Upper lobe of right lung (tissue), 1 donor: ENCODE data around the gene TNNT2. TPM values are rescaled to one million over a fixed set of nuclear protein-coding genes. Genes with fewer than 3 reads are reported as not detected.

Experiments
- ATAC-seq: fragments of 200-7000 bp; cut with Tn5 transposase; one replicate; pipeline ENCODE4 v1.9.1; 2020; ENCODE audit warnings: mild to moderate bottlenecking, moderate library complexity
- DNase-seq: peaks from one replicate; pipeline ENCODE4 v3.0.0-alpha.2; 2020
- H3K27ac ChIP-seq: fragments of 200-600 bp; one replicate; pipeline ENCODE4 v1.8.0; 2022
- H3K27me3 ChIP-seq: fragments of 200-600 bp; one replicate; pipeline ENCODE4 v1.8.0; 2022; ENCODE audit warnings: mild to moderate bottlenecking
- H3K36me3 ChIP-seq: fragments of 200-600 bp; one replicate; pipeline ENCODE4 v1.8.0; 2022
- H3K4me1 ChIP-seq: fragments of 200-600 bp; one replicate; pipeline ENCODE4 v1.8.0; 2022
- H3K4me3 ChIP-seq: fragments of 200-600 bp; one replicate; pipeline ENCODE4 v1.8.0; 2022; ENCODE audit warnings: mild to moderate bottlenecking
- H3K9me3 ChIP-seq: fragments of 200-600 bp; one replicate; pipeline ENCODE4 v1.8.0; 2022
- intact Hi-C: fragments of 100-400 bp; cut with DNase I; formaldehyde crosslinking; loops from one replicate; pipeline ENCODE4 v1.11.0; 2022
- total RNA-seq: library from RNA; stranded (reverse); fragmentation: NEBNext Ultra II Directional; extraction: Animal tissue kit (Norgen Biotek cat#: 25700); gene quantifications from one replicate; pipeline ENCODE4 v1.2.1, GENCODE V29; 2021
- TF ChIP-seq, protein P1 (sequence below): fragments of 200-600 bp; IDR thresholded peaks from one replicate; pipeline ENCODE4 v1.8.0; 2022; ENCODE audit warnings: antibody characterized with exemption
- donor health status: DM: no; HTN: yes; CAD: no; lungs with severe emphysema.

TNNT2 gene
- total RNA-seq, 1 donor from 2014 or later, result 6.4 TPM

DNA sequence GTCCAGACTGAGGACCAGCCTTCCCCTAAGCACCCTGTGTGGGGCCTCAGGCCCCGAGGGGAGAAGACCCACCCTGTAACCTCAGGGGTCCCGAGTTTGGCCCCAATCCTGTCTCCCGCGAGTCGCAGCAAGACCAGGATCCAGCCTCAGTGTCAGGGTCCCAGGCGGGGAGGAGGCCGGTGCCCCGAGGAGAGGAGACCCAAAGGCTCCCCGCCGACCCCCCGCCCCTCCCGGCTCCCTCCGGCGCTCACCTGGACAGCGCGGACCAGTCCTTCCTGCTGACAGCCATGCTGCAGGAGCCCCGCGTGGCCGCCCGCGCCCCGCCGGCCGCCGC is 21.5 kb upstream of the TNNT2 start, which contains the start of gene LAD1:
LAD1 (minus strand) TSS at position 307 of the 334 bp plus-strand sequence; CDS start at position 289, 18 bp downstream.
- H3K36me3 ChIP-seq, result no peaks in the 10 kb centered on the region
- H3K27ac ChIP-seq, result peak within 1 kb of the TSS; percentile 65
- DNase-seq, result no peak
- intact Hi-C loops, result no loop called here
- H3K4me1 ChIP-seq, result peaks cover 8% of the 10 kb centered on the region
- peak within 1 kb of the TSS; percentile 41 for H3K4me3 ChIP-seq
- H3K9me3 ChIP-seq, result no peaks in the 10 kb centered on the region
- H3K27me3 ChIP-seq, result peaks cover 23% of the 10 kb centered on the region
- TF ChIP-seq, protein P1, sequence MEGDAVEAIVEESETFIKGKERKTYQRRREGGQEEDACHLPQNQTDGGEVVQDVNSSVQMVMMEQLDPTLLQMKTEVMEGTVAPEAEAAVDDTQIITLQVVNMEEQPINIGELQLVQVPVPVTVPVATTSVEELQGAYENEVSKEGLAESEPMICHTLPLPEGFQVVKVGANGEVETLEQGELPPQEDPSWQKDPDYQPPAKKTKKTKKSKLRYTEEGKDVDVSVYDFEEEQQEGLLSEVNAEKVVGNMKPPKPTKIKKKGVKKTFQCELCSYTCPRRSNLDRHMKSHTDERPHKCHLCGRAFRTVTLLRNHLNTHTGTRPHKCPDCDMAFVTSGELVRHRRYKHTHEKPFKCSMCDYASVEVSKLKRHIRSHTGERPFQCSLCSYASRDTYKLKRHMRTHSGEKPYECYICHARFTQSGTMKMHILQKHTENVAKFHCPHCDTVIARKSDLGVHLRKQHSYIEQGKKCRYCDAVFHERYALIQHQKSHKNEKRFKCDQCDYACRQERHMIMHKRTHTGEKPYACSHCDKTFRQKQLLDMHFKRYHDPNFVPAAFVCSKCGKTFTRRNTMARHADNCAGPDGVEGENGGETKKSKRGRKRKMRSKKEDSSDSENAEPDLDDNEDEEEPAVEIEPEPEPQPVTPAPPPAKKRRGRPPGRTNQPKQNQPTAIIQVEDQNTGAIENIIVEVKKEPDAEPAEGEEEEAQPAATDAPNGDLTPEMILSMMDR, result no peak
- ATAC-seq, result no peak

DNA sequence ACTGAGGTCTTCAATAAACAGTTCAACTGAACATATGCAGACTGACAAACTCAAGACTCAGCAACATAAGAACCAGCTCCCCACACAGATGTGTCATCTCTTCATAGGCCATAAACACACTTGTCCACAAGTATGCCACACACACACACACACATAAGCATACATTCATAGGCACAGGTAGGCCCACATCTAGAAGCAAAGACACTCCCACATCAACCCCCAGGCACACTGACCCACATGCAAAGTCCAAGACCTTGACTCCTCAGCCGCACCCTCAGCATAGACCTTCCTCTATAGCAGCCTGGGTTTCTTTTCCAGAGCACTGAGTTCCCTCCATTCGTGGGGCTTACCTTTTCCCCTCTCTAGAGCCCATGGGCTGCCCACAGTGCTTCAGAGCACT is 20.2 kb upstream of the TNNT2 start:
- H3K36me3 ChIP-seq, result no peaks in the 10 kb centered on the region
- TF ChIP-seq, protein P1, result no peak
- no peak overlapping the region for H3K27ac ChIP-seq
- ATAC-seq, result no peak
- H3K9me3 ChIP-seq, result no peaks in the 10 kb centered on the region
- H3K27me3 ChIP-seq, result peaks cover 23% of the 10 kb centered on the region
- intact Hi-C loops, result no loop called here
- peaks cover 6% of the 10 kb centered on the region for H3K4me1 ChIP-seq
- peak overlapping the region; percentile 41 for H3K4me3 ChIP-seq
- DNase-seq, result no peak

DNA sequence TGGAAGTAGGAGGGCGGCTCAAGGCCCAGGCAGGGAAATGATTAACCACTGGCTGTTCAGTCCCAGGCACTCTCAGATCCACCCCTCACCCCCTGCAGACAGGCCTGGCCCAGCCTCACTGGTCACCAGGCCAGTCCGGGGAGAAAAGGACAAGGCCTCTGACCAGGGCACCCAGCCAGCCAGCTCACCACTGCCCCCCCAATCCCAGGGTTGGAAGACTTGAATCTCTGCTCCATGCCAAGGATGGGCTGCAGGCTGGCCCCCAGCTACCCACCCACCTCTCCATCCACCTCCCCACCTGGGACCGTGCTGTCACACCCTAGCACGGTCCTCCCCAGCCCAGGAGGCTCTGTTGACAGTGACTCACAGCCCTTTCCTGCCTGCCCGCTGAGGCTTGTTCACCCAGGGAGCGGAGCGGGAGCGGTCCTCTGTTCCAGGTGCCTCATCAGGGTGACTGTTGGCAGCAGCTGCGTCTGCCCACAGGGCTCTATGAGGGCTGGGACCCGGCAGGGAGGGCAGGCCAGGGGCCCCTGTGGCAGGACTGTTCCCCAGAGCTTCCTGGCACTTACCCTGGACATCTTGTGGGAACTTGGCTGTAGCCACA is 19.5 kb upstream of the TNNT2 start:
- DNase-seq, result peak; percentile 84
- Histone ChIP-seq H3K4me3 (no peak overlapping the region), H3K27me3 (peaks cover 23% of the 10 kb centered on the region), H3K9me3 (no peaks in the 10 kb centered on the region), H3K36me3 (no peaks in the 10 kb centered on the region), H3K27ac (no peak overlapping the region), H3K4me1 (peaks cover 6% of the 10 kb centered on the region)
- ATAC-seq, result peak; percentile 70
- TF ChIP-seq, protein P1, result no peak
- intact Hi-C loops, result no loop called here

DNA sequence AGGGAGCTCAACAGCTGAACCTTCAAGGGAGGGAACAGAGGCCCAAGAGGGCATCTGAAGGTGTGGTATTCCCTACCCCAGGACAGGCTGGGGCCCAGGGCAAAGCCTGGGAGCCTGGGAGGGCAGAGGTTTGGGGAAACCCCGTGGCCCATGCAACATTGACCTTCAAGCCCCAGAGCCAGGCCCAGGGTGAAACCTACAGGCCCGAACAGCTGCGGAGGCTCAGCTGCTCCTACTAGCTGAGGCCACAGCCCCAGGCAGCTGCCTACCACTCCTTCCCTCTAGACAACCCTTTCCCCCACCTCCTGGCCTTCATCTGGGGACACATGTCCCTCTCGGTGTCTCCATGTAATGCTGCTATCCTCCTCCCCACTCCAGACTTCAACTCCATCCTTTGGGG is 18.5 kb upstream of the TNNT2 start:
- Histone ChIP-seq H3K36me3 (no peaks in the 10 kb centered on the region), H3K9me3 (no peaks in the 10 kb centered on the region), H3K27me3 (peaks cover 23% of the 10 kb centered on the region), H3K4me3 (no peak overlapping the region), H3K27ac (no peak overlapping the region), H3K4me1 (peaks cover 6% of the 10 kb centered on the region)
- TF ChIP-seq, protein P1, result no peak
- DNase-seq (no peak), ATAC-seq (no peak)
- intact Hi-C loops, result no loop called here

DNA sequence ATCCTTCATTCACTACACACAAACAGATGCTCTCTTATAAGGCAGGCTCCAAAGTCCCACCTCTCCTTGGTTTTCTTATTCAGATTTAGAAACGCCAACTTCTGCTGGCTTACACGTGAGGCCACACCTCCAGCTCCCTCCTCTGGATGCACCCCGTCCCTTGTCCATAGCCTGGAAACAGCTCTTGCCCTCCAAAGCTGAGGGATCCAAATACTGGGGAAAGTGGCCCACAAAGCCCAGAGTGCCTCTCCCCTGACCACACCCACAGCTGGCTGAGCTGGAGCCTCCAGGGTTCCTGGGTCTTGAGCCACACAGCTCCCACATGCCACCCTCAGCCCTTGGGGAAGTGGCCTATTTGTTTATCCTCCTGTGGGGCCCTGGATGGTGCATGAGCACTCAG is 17.1 kb upstream of the TNNT2 start:
- no peaks in the 10 kb centered on the region for H3K9me3 ChIP-seq
- peaks cover 17% of the 10 kb centered on the region for H3K27me3 ChIP-seq
- intact Hi-C loops, result no loop called here
- no peak overlapping the region for H3K27ac ChIP-seq
- H3K4me3 ChIP-seq, result no peak overlapping the region
- peaks cover 4% of the 10 kb centered on the region for H3K4me1 ChIP-seq
- TF ChIP-seq, protein P1, result no peak
- H3K36me3 ChIP-seq, result no peaks in the 10 kb centered on the region
- DNase-seq, result no peak
- ATAC-seq, result no peak

DNA sequence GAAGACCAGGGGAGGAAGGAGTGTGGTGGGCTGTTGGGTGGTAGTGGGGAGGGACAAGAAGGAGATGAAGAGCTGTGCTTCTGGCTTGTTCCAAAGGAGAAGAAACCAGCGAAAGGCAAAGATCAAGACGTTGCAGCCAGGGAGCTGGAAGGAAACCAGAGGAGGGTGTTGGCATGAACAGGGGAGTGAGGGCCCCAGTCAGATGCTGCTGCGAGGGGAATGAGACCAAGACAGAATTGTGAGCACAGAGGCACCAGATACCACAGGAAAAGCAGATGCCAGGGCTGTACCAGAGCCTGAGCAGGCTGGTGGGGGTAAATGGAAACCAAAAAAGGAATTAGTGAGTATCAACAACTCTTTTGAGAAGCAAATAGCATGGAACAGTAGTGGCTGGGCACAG is 15.6 kb upstream of the TNNT2 start:
- no peak for DNase-seq
- no peak overlapping the region for H3K4me3 ChIP-seq
- no peak for ATAC-seq
- H3K36me3 ChIP-seq, result no peaks in the 10 kb centered on the region
- H3K4me1 ChIP-seq, result no peaks in the 10 kb centered on the region
- H3K9me3 ChIP-seq, result no peaks in the 10 kb centered on the region
- intact Hi-C loops, result no loop called here
- TF ChIP-seq, protein P1, result no peak
- no peak overlapping the region for H3K27ac ChIP-seq
- H3K27me3 ChIP-seq, result peaks cover 3% of the 10 kb centered on the region
